NCI-H2227 treated with DMSO at 0.1 percent for 48 hours (cell line): ENCODE data around the gene DRC3.

ENCODE experiments used
- DNase-seq: peaks from one replicate; lab custom pipeline; 2025; lab: John Stamatoyannopoulos, UW

Gene DRC3

GRCh38 chr17:18056214-18056613, 83.6 kb downstream of the DRC3 start:
- no peak for DNase-seq

- no peak for DNase-seq
Measured at GRCh38 chr17:18059283-18059682, 86.6 kb downstream of the DRC3 start.

- no peak for DNase-seq
Measured at GRCh38 chr17:18064053-18064452, 91.4 kb downstream of the DRC3 start.

- DNase-seq: no peak
Measured at GRCh38 chr17:18065546-18065945, 92.9 kb downstream of the DRC3 start.
